ENCODE measurements around the gene PFKFB2. TPM values are rescaled to one million over a fixed set of nuclear protein-coding genes. Genes with fewer than 3 reads are reported as not detected.

PFKFB2 gene
- total RNA-seq, 1 donor from 2014 or later = 13.3 TPM

DNA sequence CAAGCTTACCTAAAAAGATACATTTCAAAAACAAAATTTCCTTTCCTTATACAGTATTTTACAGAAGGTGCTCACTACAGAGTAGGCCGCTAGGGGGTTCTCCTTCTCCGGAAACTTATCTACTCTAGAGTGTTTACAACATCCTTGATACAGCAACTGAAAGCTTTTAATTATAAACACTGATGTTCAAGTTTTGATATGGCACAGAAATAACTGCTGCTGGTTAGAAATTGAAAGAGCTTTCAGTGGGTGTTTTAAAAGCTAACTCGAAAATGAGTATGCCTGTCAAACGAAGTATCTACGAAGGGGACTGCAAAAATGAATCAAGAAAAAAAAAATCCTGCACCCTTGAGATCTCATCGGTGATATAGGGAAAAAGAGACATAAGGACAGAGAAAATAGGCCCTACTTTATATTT, 3.1 kb upstream of the PFKFB2 start:
- Mint-ChIP-seq H3K9me3 (ENCODE audit: low read depth) (no peaks in the 10 kb centered on the region), H3K4me1 (ENCODE audit: low read depth) (peaks cover 61% of the 10 kb centered on the region), H3K27ac (ENCODE audit: unreplicated experiment) (peak overlapping the region; percentile 95), H3K4me3 (ENCODE audit: unreplicated experiment) (peak overlapping the region; percentile 86), H3K27me3 (ENCODE audit: low read depth) (no peaks in the 10 kb centered on the region), H3K36me3 (ENCODE audit: low read depth) (peaks cover 6% of the 10 kb centered on the region)
- DNase-seq (ENCODE audit: low spot score) = no peak
- TF ChIP-seq, protein P1, sequence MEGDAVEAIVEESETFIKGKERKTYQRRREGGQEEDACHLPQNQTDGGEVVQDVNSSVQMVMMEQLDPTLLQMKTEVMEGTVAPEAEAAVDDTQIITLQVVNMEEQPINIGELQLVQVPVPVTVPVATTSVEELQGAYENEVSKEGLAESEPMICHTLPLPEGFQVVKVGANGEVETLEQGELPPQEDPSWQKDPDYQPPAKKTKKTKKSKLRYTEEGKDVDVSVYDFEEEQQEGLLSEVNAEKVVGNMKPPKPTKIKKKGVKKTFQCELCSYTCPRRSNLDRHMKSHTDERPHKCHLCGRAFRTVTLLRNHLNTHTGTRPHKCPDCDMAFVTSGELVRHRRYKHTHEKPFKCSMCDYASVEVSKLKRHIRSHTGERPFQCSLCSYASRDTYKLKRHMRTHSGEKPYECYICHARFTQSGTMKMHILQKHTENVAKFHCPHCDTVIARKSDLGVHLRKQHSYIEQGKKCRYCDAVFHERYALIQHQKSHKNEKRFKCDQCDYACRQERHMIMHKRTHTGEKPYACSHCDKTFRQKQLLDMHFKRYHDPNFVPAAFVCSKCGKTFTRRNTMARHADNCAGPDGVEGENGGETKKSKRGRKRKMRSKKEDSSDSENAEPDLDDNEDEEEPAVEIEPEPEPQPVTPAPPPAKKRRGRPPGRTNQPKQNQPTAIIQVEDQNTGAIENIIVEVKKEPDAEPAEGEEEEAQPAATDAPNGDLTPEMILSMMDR (IDR thresholded peaks at IDR 0.05) = peak; percentile 89

DNA sequence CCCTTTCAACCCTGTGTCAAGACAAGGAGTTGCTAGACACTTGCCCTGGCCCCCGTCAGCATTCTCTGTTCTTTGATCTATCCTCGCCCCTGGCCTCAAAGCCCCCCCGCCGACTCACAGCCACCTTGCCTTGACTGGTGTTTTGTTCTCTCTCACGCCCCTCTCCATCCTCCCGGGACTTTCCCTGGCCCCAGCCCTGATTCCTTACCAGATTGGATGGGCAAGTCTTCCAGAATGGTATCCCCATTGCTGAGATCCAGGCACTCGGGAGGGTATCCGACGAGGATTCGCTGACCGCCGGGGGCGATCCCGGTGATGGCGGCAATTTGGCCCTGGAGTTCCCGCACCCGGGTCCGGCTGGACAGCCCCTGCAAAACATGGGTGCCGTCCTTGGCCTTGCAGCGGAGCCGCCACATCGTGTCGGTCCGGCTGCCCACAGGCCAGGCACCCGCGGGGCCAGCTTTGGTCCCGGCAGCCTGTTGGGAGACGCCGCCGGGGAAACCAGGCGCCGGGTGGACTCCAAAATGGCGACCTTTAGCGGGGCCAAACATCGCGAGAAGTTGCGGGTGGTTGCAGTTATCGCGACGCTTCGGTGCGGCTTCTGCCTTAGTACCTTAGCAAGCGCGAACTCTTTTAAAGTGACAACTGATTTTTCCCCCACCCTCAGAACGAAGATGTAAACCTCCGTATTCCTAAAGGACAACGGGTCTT, 2.4 kb upstream of the PFKFB2 start:
- peak; percentile 95 for DNase-seq (ENCODE audit: low spot score)
- H3K4me1 Mint-ChIP-seq (ENCODE audit: low read depth) = peaks cover 58% of the 10 kb centered on the region
- no peaks in the 10 kb centered on the region for H3K9me3 Mint-ChIP-seq (ENCODE audit: low read depth)
- peak overlapping the region; percentile 95 for H3K27ac Mint-ChIP-seq (ENCODE audit: unreplicated experiment)
- H3K4me3 Mint-ChIP-seq (ENCODE audit: unreplicated experiment) = peak overlapping the region; percentile 86
- H3K27me3 Mint-ChIP-seq (ENCODE audit: low read depth) = no peaks in the 10 kb centered on the region
- H3K36me3 Mint-ChIP-seq (ENCODE audit: low read depth) = peaks cover 6% of the 10 kb centered on the region
- TF ChIP-seq, protein P1 (IDR thresholded peaks at IDR 0.05) = no peak

DNA sequence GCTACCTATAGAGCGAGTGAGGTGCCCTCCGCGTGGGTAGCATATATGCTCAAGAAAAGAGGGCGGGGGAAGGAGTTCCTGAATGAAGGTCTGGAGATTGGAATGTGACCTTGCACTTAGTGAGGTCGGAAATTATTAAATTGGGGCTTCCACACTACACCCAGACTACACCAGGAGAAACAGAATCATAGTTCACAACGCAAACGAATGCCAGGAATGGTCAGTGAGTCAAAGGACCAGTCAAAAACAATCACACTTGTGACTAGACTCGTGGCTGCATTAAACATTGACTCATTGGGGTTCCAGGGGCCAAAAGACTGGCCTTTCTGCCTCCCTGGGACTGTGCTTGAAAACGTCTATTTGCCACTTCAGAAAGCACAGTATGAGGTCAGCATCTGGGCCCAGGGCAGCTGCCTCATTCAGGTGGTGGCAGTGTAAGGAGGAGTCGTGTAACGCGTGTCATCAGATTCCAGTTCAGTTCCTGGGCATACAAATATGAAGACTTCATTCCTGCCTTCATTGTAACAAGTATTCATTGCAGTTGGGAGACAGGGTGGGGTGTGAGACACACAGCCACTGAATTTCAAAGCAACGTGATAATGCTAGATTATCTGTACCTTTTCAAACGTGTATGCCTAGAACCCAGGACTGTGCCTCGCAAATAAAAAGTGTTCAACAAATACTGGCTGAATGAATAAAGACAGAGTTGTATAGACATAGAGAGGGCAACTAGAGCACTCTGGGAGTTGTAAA, 1.7 kb upstream of the PFKFB2 start, which contains the start of gene YOD1:
TSS of gene YOD1 (minus strand) at position 18 of the 753 bp plus-strand sequence. CDS start 178 bp downstream, outside the sequence.
- Mint-ChIP-seq H3K27ac (ENCODE audit: unreplicated experiment) (peak within 1 kb of the TSS; percentile 95), H3K27me3 (ENCODE audit: low read depth) (no peaks in the 10 kb centered on the region), H3K4me3 (ENCODE audit: unreplicated experiment) (peak within 1 kb of the TSS; percentile 86), H3K9me3 (ENCODE audit: low read depth) (no peaks in the 10 kb centered on the region), H3K4me1 (ENCODE audit: low read depth) (peaks cover 51% of the 10 kb centered on the region), H3K36me3 (ENCODE audit: low read depth) (peaks cover 7% of the 10 kb centered on the region)
- TF ChIP-seq, protein P1 (IDR thresholded peaks at IDR 0.05) = no peak
- no peak for DNase-seq (ENCODE audit: low spot score)

DNA sequence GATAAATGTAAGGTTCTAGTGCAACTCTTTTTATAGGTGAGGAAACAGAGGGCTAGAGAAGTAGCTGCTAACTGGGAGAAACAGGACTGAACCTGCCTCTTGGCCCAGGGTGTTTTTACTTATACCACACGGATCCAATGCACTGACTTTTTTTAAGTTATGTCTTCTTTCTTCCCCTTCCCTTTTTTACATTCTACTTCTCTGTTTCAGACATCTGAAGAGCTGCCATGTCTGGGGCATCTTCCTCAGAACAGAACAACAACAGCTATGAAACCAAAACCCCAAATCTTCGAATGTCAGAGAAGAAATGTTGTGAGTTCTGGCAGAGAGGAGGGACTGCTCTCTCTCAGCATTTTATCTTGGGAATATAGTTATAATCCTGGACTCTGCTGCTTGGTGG, 1.4 kb downstream of the PFKFB2 start:
- DNase-seq (ENCODE audit: low spot score) = no peak
- H3K4me3 Mint-ChIP-seq (ENCODE audit: unreplicated experiment) = no peak overlapping the region
- no peaks in the 10 kb centered on the region for H3K27me3 Mint-ChIP-seq (ENCODE audit: low read depth)
- H3K9me3 Mint-ChIP-seq (ENCODE audit: low read depth) = no peaks in the 10 kb centered on the region
- H3K36me3 Mint-ChIP-seq (ENCODE audit: low read depth) = peaks cover 2% of the 10 kb centered on the region
- H3K27ac Mint-ChIP-seq (ENCODE audit: unreplicated experiment) = no peak overlapping the region
- TF ChIP-seq, protein P1 (IDR thresholded peaks at IDR 0.05) = no peak
- peaks cover 31% of the 10 kb centered on the region for H3K4me1 Mint-ChIP-seq (ENCODE audit: low read depth)

DNA sequence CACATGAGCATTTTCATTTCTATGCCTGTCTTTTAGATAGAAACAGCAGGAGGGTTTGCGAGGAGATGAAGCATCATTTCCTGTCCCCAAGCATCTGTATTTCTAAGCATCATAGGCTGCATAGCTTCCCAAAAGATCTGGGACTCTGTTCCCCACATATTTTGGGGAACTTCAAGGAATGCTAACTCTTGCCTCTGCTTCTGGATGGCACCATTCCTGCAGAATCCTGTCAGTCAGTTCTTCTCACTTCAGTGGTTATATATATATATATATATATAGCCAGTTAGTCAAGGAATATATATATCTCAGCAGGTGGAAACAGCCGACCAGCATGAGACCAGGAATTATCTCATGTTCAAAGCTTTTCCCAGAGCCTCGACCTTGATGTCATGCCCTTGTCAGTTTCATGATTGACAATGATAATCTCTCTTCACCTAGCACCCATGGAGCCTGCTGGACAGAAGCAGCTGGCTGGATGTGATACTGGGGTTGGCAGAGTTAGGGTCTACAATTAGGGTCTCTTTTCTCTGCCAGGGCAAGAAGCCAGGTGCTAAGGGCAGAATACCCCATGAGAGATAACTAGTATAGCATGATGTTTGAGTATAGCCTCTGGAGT, 2.4 kb downstream of the PFKFB2 start:
- no peaks in the 10 kb centered on the region for H3K27me3 Mint-ChIP-seq (ENCODE audit: low read depth)
- no peaks in the 10 kb centered on the region for H3K9me3 Mint-ChIP-seq (ENCODE audit: low read depth)
- TF ChIP-seq, protein P1 (IDR thresholded peaks at IDR 0.05) = no peak
- H3K4me1 Mint-ChIP-seq (ENCODE audit: low read depth) = peaks cover 27% of the 10 kb centered on the region
- H3K4me3 Mint-ChIP-seq (ENCODE audit: unreplicated experiment) = no peak overlapping the region
- no peak for DNase-seq (ENCODE audit: low spot score)
- H3K27ac Mint-ChIP-seq (ENCODE audit: unreplicated experiment) = no peak overlapping the region
- peaks cover 2% of the 10 kb centered on the region for H3K36me3 Mint-ChIP-seq (ENCODE audit: low read depth)
